NCI-H1436 (cell line): Measurements from ENCODE around the gene ZNRD2.

Experiments
- DNase-seq: peaks from one replicate; lab custom pipeline; 2025; lab: John Stamatoyannopoulos, UW

ZNRD2 gene

GRCh38 chr11:65611028-65611757, 40.9 kb downstream of the ZNRD2 start:
- DNase-seq = no peak

GRCh38 chr11:65611758-65612603, 41.7 kb downstream of the ZNRD2 start:
- no peak for DNase-seq

- DNase-seq = no peak
Measured at GRCh38 chr11:65612691-65613090, 42.4 kb downstream of the ZNRD2 start.

- DNase-seq = no peak
Measured at GRCh38 chr11:65613091-65613928, 43.0 kb downstream of the ZNRD2 start.

GRCh38 chr11:65615229-65615949, 45.1 kb downstream of the ZNRD2 start, which contains the start of gene PCNX3:
Gene PCNX3, plus strand, starts transcription at chr11:65615776. Its CDS starts 536 bp downstream, at chr11:65616312.
- peak; percentile 100 for DNase-seq

GRCh38 chr11:65615950-65616574, 45.8 kb downstream of the ZNRD2 start:
- no peak for DNase-seq

- no peak for DNase-seq
Measured at GRCh38 chr11:65616575-65617001, 46.3 kb downstream of the ZNRD2 start.

GRCh38 chr11:65617136-65617850, 47.0 kb downstream of the ZNRD2 start:
- DNase-seq = no peak

GRCh38 chr11:65617990-65618751, 47.9 kb downstream of the ZNRD2 start:
- no peak for DNase-seq

- no peak for DNase-seq
Measured at GRCh38 chr11:65618763-65619162, 48.5 kb downstream of the ZNRD2 start.

- no peak for DNase-seq
Measured at GRCh38 chr11:65619281-65619928, 49.1 kb downstream of the ZNRD2 start.

- DNase-seq = no peak
Measured at GRCh38 chr11:65620666-65621065, 50.4 kb downstream of the ZNRD2 start.

- no peak for DNase-seq
Measured at GRCh38 chr11:65621460-65621859, 51.2 kb downstream of the ZNRD2 start.
